IMR-90 (cell line): Measurements from ENCODE around the gene LAMB1.

Experiments used
- MXI1 ChIP-seq: IDR thresholded peaks from 2 replicates; pipeline ENCODE4 v1.6.1; 2012; ENCODE audit warnings: low read depth, mild to moderate bottlenecking, low read length, moderate library complexity, borderline replicate concordance
- NFE2L2 ChIP-seq: fragments of 150-350 bp; IDR thresholded peaks from 2 replicates; pipeline ENCODE4 v1.6.1; 2016; ENCODE audit warnings: low read depth, mild to moderate bottlenecking, low read length

DNA sequence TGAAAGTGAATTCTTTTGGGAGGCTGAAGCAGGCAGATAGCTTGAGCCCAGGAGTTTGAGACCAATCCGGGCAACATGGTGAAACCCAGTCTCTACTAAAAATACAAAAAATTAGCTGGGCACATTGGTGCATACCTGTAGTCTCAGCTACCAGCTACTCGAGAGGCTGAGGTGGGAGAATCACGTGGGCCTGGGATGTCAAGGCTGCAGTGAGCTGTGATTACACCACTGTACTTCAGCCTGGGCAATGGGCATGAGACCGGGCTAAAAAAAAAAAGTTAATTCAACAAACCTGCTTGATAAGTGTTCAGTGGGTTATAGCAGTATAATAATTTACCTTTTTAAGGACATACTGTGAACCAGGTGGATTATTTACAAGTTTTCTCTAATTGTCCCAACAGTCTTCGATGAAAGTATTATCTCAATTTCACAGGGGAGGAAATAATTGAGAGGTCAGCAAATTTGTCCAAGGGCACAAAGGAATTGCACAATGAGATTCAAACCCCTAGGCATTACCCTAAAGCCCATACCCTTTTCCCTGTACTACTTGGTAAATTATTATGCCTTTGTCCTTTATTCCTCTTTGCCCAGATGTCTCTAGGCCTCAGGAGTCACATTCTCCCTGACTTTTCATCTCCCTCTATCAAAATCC lies 125.1 kb downstream of the LAMB1 start:
- TF ChIP-seq MXI1 (no peak), NFE2L2 (no peak)
